K562 (cell line): ENCODE results near the gene PXDC1. TPM values are rescaled to one million over a fixed set of nuclear protein-coding genes. Genes with fewer than 3 reads are reported as not detected.

ENCODE experiments used
- ARNT ChIP-seq, 2 experiments: fragments of 450-650 bp; IDR thresholded peaks; 2 replicates each; pipeline ENCODE4 v1.6.1; 2016; ENCODE audit warnings: mild to moderate bottlenecking in 1 of 2
- BRCA1 ChIP-seq, 2 experiments: fragments of 450-650 bp in 1 of 2; sonication (generic) in 1 of 2; formaldehyde crosslinking in 1 of 2; IDR thresholded peaks; 2 replicates each; pipeline versions ENCODE4 v1.5.0 to v1.6.1; 2017 to 2020; ENCODE audit warnings: mild to moderate bottlenecking in 1 of 2, missing genetic modification reagents in 1 of 2
- CREB1 ChIP-seq, 2 experiments: sonication (generic) in 1 of 2; formaldehyde crosslinking in 1 of 2; IDR thresholded peaks; 2 replicates each; pipeline versions ENCODE4 v1.6.1 to v1.8.0; 2012 to 2022; ENCODE audit warnings: inconsistent platforms in 1 of 2, mild to moderate bottlenecking in 1 of 2, missing genetic modification reagents in 1 of 2, moderate library complexity in 1 of 2
- EP400 ChIP-seq: fragments of 450-650 bp; IDR thresholded peaks from 2 replicates; pipeline ENCODE4 v1.6.1; 2017; ENCODE audit warnings: antibody characterized with exemption, mild to moderate bottlenecking, moderate library complexity
- ERF ChIP-seq: fragments of 450-650 bp; formaldehyde crosslinking; IDR thresholded peaks from 2 replicates; pipeline ENCODE4 v1.4.0; 2020; ENCODE audit warnings: mild to moderate bottlenecking, mixed read lengths
- FOXA1 ChIP-seq: fragments of 450-650 bp; IDR thresholded peaks from 2 replicates; pipeline ENCODE4 v1.6.1; 2016; ENCODE audit warnings: mild to moderate bottlenecking, borderline replicate concordance
- FOXK1 ChIP-seq: sonication (generic); formaldehyde crosslinking; IDR thresholded peaks from 2 replicates; pipeline ENCODE4 v1.8.0; 2022; ENCODE audit warnings: missing genetic modification reagents, mild to moderate bottlenecking, borderline replicate concordance
- MAFF ChIP-seq: IDR thresholded peaks from 2 replicates; pipeline ENCODE4 v1.6.1; 2012; ENCODE audit warnings: low read length, improper control_type of control experiment
- MTF1 ChIP-seq: fragments of 250-450 bp; sonication (Bioruptor Pico); IDR thresholded peaks from 2 replicates; pipeline ENCODE4 v1.9.0; 2021; ENCODE audit warnings: moderate library complexity, mild to moderate bottlenecking, inconsistent platforms, borderline replicate concordance
- NCOA1 ChIP-seq: fragments of 450-650 bp; IDR thresholded peaks from 2 replicates; pipeline ENCODE4 v1.6.1; 2016; ENCODE audit warnings: low read depth
- NEUROD1 ChIP-seq: fragments of 150-350 bp; IDR thresholded peaks from 2 replicates; pipeline ENCODE4 v1.6.1; 2014; ENCODE audit warnings: borderline replicate concordance, low read length, low read depth; ENCODE audit not compliant: partially characterized antibody
- NR2F6 ChIP-seq: fragments of 450-650 bp; formaldehyde crosslinking; IDR thresholded peaks from 2 replicates; pipeline ENCODE4 v1.4.0; 2020; ENCODE audit warnings: mild to moderate bottlenecking
- OTX1 ChIP-seq: fragments of 450-650 bp; formaldehyde crosslinking; IDR thresholded peaks from 2 replicates; pipeline ENCODE4 v1.4.0; 2022; ENCODE audit warnings: mild to moderate bottlenecking
- PRMT5 ChIP-seq: sonication (generic); formaldehyde crosslinking; IDR thresholded peaks from 2 replicates; pipeline ENCODE4 v1.5.0; 2020; ENCODE audit warnings: missing genetic modification reagents
- RBM25 ChIP-seq: fragments of 200-400 bp; formaldehyde crosslinking; IDR thresholded peaks from 2 replicates; pipeline ENCODE4 v1.6.1; 2018; ENCODE audit warnings: low read length, low read depth, moderate library complexity; ENCODE audit not compliant: severe bottlenecking
- RNF2 ChIP-seq: sonication (generic); IDR thresholded peaks from 2 replicates; pipeline ENCODE4 v1.6.1; 2016
- TEAD1 ChIP-seq, 2 experiments: fragments of 450-650 bp in 1 of 2; sonication (generic) in 1 of 2; formaldehyde crosslinking; IDR thresholded peaks; 2 replicates each; pipeline versions ENCODE4 v1.4.0 to v1.8.0; 2020 to 2022; ENCODE audit warnings: mild to moderate bottlenecking in 2 of 2, missing genetic modification reagents in 1 of 2
- WHSC1 ChIP-seq: IDR thresholded peaks from one replicate; pipeline ENCODE4 v1.6.1; 2012; ENCODE audit warnings: low read length, control low read depth, inconsistent platforms
- XRCC3 ChIP-seq: fragments of 450-650 bp; IDR thresholded peaks from 2 replicates; pipeline ENCODE4 v1.6.1; 2017; ENCODE audit warnings: mild to moderate bottlenecking, moderate library complexity
- ZC3H4 ChIP-seq: sonication (generic); formaldehyde crosslinking; IDR thresholded peaks from 2 replicates; pipeline ENCODE4 v1.9.0; 2021; ENCODE audit warnings: missing genetic modification reagents, borderline replicate concordance
- ZNF184 ChIP-seq: sonication (generic); formaldehyde crosslinking; IDR thresholded peaks from 2 replicates; pipeline ENCODE4 v1.5.0; 2020; ENCODE audit warnings: missing genetic modification reagents
- ZNF3 ChIP-seq: fragments of 250-450 bp; sonication (Bioruptor Pico); IDR thresholded peaks from 2 replicates; pipeline ENCODE4 v1.5.0; 2021; ENCODE audit warnings: mild to moderate bottlenecking, moderate library complexity
- ZNF347 ChIP-seq: fragments of 450-650 bp; formaldehyde crosslinking; IDR thresholded peaks from 2 replicates; pipeline ENCODE4 v1.4.0; 2020; ENCODE audit warnings: low read depth, mild to moderate bottlenecking, moderate library complexity
- ZNF41 ChIP-seq: fragments of 250-450 bp; sonication (Bioruptor Pico); conservative IDR thresholded peaks from 2 replicates; pipeline ENCODE4 v1.4.0; 2020; ENCODE audit warnings: mild to moderate bottlenecking
- ZNF707 ChIP-seq: fragments of 250-450 bp; sonication (Bioruptor Pico); conservative IDR thresholded peaks from 2 replicates; pipeline ENCODE4 v1.8.0; 2022; ENCODE audit warnings: inconsistent platforms, mild to moderate bottlenecking, moderate library complexity
- polyA plus RNA-seq, 8 experiments: library from polyadenylated mRNA; depleted of rRNA in 4 of 8; stranded (reverse) in 5 of 8; unstranded in 3 of 8; fragments of >200 nt; fragmentation: Nextera tagmentation in 2 of 8; fragmentation: Illumina TruSeq in 1 of 8; extraction: Ambion mirVana in 2 of 8; extraction: Trizol in 1 of 8; gene quantifications; 2 replicates each; pipeline versions ENCODE4 v1.2.1 to v1.2.3, GENCODE V29; 2011 to 2014; ENCODE audit warnings: inconsistent platforms in 1 of 8, missing spikeins in 1 of 8
- total RNA-seq, 7 experiments: library from RNA; depleted of rRNA in 6 of 7; stranded (reverse); fragments of >200 nt in 6 of 7; fragmentation: Illumina TruSeq in 2 of 7; extraction: Trizol in 2 of 7; gene quantifications; 2 replicates each; pipeline versions ENCODE4 v1.2.1 to v1.2.3, GENCODE V29; 2011 to 2021; ENCODE audit warnings: low replicate concordance in 1 of 7
- TF ChIP-seq, protein P1 (sequence below): fragments of 450-650 bp; formaldehyde crosslinking; IDR thresholded peaks from 2 replicates; pipeline ENCODE4 v1.4.0; 2020; ENCODE audit warnings: mild to moderate bottlenecking, moderate library complexity
- TF ChIP-seq, protein P2 (sequence below): fragments of 450-650 bp; IDR thresholded peaks from 2 replicates; pipeline ENCODE4 v1.6.1; 2017; ENCODE audit warnings: antibody characterized with exemption
- TF ChIP-seq, protein P3 (sequence below): fragments of 200-800 bp; sonication (Bioruptor generic); IDR thresholded peaks from 2 replicates; pipeline ENCODE4 v1.6.1; 2017; ENCODE audit warnings: missing genetic modification characterization, missing compliant biosample characterization

PXDC1 gene
- total and polyA plus RNA-seq, 9 of the 15 experiments (the other 6 are each of a cell fraction or from before 2014, with no cell fraction given) = 0.09 to 0.33 (median 0.16) TPM; not detected in 5

DNA sequence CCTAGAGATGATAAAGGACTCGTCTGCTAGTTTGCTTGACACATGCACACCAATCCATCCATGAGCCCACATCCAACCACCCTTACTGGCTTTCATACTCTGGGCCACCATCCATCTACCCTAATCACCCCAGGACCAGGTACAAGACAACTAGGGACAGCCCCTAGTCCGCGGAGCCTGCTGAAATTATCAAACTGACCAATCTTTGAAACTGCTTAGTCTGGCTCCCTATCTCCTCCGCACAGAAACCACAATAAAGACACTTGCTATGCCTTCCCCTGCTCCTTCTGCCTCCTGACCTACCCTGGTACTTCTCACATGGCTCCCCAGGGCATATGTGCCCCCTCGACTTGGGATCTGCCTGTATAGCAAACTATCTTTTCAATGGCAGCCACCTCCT is 33.1 kb downstream of the PXDC1 start (continued):
- TF ChIP-seq ZNF184 (CRISPR knock-in tag) (no peak), ZNF41 (CRISPR knock-in tag) (no peak), ZNF707 (CRISPR knock-in tag) (no peak), ARNT (IDR thresholded peaks at IDR 0.05) (peak in 1 of 2 experiments; percentile 52; a peak in 1 of 4 replicates), NCOA1 (peak; percentile 42; the same call in 1 of the 2 replicates), MTF1 (CRISPR knock-in tag) (no peak), PRMT5 (CRISPR knock-in tag) (no peak), FOXA1 (no peak), NR2F6 (no peak), RBM25 (no peak), XRCC3 (no peak), WHSC1 (no peak), OTX1 (CRISPR knock-in tag) (no peak), ZC3H4 (CRISPR knock-in tag) (no peak), BRCA1 (IDR thresholded peaks at IDR 0.05) (no peak), BRCA1 (CRISPR knock-in tag; IDR thresholded peaks at IDR 0.05) (no peak), RNF2 (peak; percentile 57; the same call in 1 of the 2 replicates), TEAD1 (CRISPR knock-in tag; IDR thresholded peaks at IDR 0.05) (peak in 1 of 2 experiments; percentile 78; a peak in 2 of 4 replicates), CREB1 (IDR thresholded peaks at IDR 0.05) (no peak), CREB1 (CRISPR knock-in tag; IDR thresholded peaks at IDR 0.05) (no peak), FOXK1 (CRISPR knock-in tag) (no peak), EP400 (no peak), ZNF3 (CRISPR knock-in tag) (no peak), MAFF (no peak), ZNF347 (CRISPR knock-in tag) (no peak), ERF (CRISPR knock-in tag) (no peak), NEUROD1 (no peak)
- TF ChIP-seq, protein P1, sequence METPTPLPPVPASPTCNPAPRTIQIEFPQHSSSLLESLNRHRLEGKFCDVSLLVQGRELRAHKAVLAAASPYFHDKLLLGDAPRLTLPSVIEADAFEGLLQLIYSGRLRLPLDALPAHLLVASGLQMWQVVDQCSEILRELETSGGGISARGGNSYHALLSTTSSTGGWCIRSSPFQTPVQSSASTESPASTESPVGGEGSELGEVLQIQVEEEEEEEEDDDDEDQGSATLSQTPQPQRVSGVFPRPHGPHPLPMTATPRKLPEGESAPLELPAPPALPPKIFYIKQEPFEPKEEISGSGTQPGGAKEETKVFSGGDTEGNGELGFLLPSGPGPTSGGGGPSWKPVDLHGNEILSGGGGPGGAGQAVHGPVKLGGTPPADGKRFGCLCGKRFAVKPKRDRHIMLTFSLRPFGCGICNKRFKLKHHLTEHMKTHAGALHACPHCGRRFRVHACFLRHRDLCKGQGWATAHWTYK (CRISPR knock-in tag) = peak; percentile 28; the same call in 1 of the 2 replicates
- TF ChIP-seq, protein P2, sequence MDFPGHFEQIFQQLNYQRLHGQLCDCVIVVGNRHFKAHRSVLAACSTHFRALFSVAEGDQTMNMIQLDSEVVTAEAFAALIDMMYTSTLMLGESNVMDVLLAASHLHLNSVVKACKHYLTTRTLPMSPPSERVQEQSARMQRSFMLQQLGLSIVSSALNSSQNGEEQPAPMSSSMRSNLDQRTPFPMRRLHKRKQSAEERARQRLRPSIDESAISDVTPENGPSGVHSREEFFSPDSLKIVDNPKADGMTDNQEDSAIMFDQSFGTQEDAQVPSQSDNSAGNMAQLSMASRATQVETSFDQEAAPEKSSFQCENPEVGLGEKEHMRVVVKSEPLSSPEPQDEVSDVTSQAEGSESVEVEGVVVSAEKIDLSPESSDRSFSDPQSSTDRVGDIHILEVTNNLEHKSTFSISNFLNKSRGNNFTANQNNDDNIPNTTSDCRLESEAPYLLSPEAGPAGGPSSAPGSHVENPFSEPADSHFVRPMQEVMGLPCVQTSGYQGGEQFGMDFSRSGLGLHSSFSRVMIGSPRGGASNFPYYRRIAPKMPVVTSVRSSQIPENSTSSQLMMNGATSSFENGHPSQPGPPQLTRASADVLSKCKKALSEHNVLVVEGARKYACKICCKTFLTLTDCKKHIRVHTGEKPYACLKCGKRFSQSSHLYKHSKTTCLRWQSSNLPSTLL = no peak
- TF ChIP-seq, protein P3, sequence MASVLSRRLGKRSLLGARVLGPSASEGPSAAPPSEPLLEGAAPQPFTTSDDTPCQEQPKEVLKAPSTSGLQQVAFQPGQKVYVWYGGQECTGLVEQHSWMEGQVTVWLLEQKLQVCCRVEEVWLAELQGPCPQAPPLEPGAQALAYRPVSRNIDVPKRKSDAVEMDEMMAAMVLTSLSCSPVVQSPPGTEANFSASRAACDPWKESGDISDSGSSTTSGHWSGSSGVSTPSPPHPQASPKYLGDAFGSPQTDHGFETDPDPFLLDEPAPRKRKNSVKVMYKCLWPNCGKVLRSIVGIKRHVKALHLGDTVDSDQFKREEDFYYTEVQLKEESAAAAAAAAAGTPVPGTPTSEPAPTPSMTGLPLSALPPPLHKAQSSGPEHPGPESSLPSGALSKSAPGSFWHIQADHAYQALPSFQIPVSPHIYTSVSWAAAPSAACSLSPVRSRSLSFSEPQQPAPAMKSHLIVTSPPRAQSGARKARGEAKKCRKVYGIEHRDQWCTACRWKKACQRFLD (CRISPR knock-in tag) = no peak
